ENCODE data around the gene APMAP.

Gene APMAP

DNA sequence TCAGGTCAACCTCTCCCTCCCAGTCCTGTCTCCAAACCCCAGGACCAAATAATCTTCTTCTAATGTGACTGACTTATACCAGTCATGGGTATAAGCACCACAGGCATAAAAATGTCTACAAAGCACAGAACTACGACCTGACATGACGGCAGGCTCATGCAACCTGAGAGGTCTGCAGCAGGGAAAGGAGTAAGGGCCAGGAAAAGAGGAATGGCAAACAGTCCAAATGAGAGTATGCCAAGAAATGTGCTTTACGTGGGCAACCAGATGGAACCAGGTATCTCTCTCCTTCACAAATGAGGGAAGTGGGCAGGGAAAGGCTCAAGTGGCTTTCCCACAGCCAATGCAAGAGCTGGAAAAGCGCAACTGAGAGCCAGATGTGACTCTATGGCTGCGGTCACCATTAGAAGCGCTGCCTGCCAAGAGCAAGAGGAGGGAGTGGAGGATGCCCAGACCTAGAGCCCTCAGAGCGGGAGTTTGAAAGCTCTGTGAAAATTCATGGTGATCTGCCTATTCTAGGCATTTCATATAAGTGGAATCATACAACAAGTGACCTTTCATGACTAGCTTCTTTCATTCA, 6.0 kb downstream of the APMAP start (continued):
- TF ChIP-seq ZNF777 (tag by site-specific recombination; IDR thresholded peaks at IDR 0.05; ENCODE audit: borderline replicate concordance), result no peak
- TF ChIP-seq ZEB2 (tag by site-specific recombination; IDR thresholded peaks at IDR 0.05), result no peak
- no peak for TF ChIP-seq ZFP69B (tag by site-specific recombination; IDR thresholded peaks at IDR 0.05)
- no peak for TF ChIP-seq ZNF561 (tag by site-specific recombination; IDR thresholded peaks at IDR 0.05; ENCODE audit: borderline replicate concordance)
- TF ChIP-seq ZNF223 (tag by site-specific recombination; IDR thresholded peaks at IDR 0.05), result no peak
- no peak for TF ChIP-seq ZNF664 (tag by site-specific recombination; IDR thresholded peaks at IDR 0.05)
- no peak for TF ChIP-seq ZNF274 (IDR thresholded peaks at IDR 0.05; ENCODE audit: low read length)
- TF ChIP-seq ZNF274 (tag by site-specific recombination; IDR thresholded peaks at IDR 0.05; ENCODE audit: borderline replicate concordance), result no peak
- no peak for TF ChIP-seq ZBTB1 (tag by site-specific recombination; IDR thresholded peaks at IDR 0.05)
- TF ChIP-seq, protein P1, sequence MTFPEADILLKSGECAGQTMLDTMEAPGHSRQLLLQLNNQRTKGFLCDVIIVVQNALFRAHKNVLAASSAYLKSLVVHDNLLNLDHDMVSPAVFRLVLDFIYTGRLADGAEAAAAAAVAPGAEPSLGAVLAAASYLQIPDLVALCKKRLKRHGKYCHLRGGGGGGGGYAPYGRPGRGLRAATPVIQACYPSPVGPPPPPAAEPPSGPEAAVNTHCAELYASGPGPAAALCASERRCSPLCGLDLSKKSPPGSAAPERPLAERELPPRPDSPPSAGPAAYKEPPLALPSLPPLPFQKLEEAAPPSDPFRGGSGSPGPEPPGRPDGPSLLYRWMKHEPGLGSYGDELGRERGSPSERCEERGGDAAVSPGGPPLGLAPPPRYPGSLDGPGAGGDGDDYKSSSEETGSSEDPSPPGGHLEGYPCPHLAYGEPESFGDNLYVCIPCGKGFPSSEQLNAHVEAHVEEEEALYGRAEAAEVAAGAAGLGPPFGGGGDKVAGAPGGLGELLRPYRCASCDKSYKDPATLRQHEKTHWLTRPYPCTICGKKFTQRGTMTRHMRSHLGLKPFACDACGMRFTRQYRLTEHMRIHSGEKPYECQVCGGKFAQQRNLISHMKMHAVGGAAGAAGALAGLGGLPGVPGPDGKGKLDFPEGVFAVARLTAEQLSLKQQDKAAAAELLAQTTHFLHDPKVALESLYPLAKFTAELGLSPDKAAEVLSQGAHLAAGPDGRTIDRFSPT (tag by site-specific recombination; IDR thresholded peaks at IDR 0.05), result no peak

DNA sequence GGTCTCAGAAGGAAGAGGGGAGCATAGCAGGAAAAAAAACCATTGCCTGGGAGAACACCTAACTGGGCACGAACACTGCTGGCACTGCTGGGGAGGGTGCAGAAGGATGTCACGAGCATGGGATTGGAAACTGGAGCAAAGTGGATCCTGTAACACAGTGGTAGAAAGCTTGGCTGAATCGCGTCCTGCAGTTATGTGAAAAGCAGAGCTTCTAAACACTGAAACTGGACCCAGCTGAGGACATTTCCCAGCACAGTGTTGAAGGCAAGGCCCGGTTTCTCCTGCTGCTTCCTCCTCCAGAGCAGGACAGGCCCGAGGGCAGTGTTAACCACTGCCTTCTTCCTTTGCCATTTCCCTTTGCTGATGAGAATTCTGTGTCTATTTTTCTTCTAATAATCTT, 6.7 kb downstream of the APMAP start:
- H3K36me3 ChIP-seq (ENCODE audit: control insufficient read depth in 2 of 2, insufficient read depth in 1 of 2, low read length in 2 of 2), result peaks cover 5 to 36% of the 10 kb centered on the region in 2 experiments; a peak in 2 of 3 replicates
- POLR2A ChIA-PET, result no interaction called here
- no peak overlapping the region for H3K27ac ChIP-seq (ENCODE audit: extremely low read depth, low read depth, low read length)
- CTCF ChIA-PET, result interaction anchor here (0.6 kb wide), 1 partner anchor 55 kb away, joined by 3 read pairs; no protein-coding TSS in a partner anchor
- H3K4me1 ChIP-seq (ENCODE audit: control insufficient read depth, insufficient read depth, low read length), result no peaks in the 10 kb centered on the region; the same call in none of the 2 replicates
- H3K4me3 ChIP-seq (ENCODE audit: low read depth, low read length), result no peak overlapping the region
- TF ChIP-seq KLF16 (tag by site-specific recombination; IDR thresholded peaks at IDR 0.05), result no peak
- TF ChIP-seq, protein P2, sequence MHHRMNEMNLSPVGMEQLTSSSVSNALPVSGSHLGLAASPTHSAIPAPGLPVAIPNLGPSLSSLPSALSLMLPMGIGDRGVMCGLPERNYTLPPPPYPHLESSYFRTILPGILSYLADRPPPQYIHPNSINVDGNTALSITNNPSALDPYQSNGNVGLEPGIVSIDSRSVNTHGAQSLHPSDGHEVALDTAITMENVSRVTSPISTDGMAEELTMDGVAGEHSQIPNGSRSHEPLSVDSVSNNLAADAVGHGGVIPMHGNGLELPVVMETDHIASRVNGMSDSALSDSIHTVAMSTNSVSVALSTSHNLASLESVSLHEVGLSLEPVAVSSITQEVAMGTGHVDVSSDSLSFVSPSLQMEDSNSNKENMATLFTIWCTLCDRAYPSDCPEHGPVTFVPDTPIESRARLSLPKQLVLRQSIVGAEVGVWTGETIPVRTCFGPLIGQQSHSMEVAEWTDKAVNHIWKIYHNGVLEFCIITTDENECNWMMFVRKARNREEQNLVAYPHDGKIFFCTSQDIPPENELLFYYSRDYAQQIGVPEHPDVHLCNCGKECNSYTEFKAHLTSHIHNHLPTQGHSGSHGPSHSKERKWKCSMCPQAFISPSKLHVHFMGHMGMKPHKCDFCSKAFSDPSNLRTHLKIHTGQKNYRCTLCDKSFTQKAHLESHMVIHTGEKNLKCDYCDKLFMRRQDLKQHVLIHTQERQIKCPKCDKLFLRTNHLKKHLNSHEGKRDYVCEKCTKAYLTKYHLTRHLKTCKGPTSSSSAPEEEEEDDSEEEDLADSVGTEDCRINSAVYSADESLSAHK (tag by site-specific recombination; IDR thresholded peaks at IDR 0.05), result no peak
- H3K9me3 ChIP-seq (ENCODE audit: control insufficient read depth, insufficient read depth, low read depth, low read length), result no peaks in the 10 kb centered on the region

DNA sequence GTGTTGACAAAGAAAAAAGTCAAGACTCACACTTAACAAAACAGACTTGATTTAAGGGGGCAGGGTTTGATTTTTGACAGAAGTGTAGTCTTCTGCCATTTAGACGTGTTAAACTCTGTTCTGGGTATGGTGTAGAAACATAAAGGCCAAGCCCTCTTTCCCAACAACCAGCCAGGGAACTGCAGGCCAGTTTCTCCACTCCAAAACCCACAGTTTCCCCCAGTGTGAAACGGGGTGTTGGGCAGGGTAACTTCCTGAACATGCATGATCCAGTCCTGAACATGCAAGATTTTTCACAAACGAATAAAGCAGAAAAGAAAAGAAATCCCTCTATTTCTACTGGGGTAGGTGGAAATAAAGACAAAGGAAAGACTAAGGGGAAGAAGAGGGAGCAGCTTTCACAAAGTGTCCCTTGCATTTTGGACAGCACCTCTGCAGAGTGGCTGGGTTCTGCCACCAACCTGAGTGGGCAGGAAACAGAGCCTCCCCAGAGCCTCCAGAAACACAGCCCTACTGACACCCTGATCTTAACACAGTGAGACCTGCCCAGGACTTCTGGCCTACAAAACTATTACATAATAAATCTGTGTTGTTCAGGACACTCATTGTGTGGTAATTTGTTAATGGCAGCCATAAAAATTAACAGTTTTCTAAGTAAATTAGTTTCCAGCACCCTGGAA, 7.5 kb downstream of the APMAP start:
- H3K4me3 ChIP-seq (ENCODE audit: low read depth, low read length), result no peak overlapping the region
- CTCF ChIA-PET, result no interaction called here
- no peak overlapping the region for H3K27ac ChIP-seq (ENCODE audit: extremely low read depth, low read depth, low read length)
- peaks cover 5 to 43% of the 10 kb centered on the region in 2 experiments; a peak in 2 of 3 replicates for H3K36me3 ChIP-seq (ENCODE audit: control insufficient read depth in 2 of 2, insufficient read depth in 1 of 2, low read length in 2 of 2)
- H3K4me1 ChIP-seq (ENCODE audit: control insufficient read depth, insufficient read depth, low read length), result no peaks in the 10 kb centered on the region
- POLR2A ChIA-PET, result no interaction called here
- no peaks in the 10 kb centered on the region for H3K9me3 ChIP-seq (ENCODE audit: control insufficient read depth, insufficient read depth, low read depth, low read length)
- TF ChIP-seq ZNF184 (tag by site-specific recombination; IDR thresholded peaks at IDR 0.05), result no peak
- no peak for TF ChIP-seq ZIC2 (tag by site-specific recombination; IDR thresholded peaks at IDR 0.05)
- TF ChIP-seq, protein P3, sequence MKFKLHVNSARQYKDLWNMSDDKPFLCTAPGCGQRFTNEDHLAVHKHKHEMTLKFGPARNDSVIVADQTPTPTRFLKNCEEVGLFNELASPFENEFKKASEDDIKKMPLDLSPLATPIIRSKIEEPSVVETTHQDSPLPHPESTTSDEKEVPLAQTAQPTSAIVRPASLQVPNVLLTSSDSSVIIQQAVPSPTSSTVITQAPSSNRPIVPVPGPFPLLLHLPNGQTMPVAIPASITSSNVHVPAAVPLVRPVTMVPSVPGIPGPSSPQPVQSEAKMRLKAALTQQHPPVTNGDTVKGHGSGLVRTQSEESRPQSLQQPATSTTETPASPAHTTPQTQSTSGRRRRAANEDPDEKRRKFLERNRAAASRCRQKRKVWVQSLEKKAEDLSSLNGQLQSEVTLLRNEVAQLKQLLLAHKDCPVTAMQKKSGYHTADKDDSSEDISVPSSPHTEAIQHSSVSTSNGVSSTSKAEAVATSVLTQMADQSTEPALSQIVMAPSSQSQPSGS (tag by site-specific recombination; IDR thresholded peaks at IDR 0.05; ENCODE audit: low read depth), result no peak
- TF ChIP-seq, protein P4, sequence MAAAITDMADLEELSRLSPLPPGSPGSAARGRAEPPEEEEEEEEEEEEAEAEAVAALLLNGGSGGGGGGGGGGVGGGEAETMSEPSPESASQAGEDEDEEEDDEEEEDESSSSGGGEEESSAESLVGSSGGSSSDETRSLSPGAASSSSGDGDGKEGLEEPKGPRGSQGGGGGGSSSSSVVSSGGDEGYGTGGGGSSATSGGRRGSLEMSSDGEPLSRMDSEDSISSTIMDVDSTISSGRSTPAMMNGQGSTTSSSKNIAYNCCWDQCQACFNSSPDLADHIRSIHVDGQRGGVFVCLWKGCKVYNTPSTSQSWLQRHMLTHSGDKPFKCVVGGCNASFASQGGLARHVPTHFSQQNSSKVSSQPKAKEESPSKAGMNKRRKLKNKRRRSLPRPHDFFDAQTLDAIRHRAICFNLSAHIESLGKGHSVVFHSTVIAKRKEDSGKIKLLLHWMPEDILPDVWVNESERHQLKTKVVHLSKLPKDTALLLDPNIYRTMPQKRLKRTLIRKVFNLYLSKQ (tag by site-specific recombination; IDR thresholded peaks at IDR 0.05; ENCODE audit: borderline replicate concordance), result no peak
- TF ChIP-seq ZNF311 (tag by site-specific recombination; IDR thresholded peaks at IDR 0.05; ENCODE audit: borderline replicate concordance), result no peak
- no peak for TF ChIP-seq GLIS2 (tag by site-specific recombination; IDR thresholded peaks at IDR 0.05)
- TF ChIP-seq, protein P5, sequence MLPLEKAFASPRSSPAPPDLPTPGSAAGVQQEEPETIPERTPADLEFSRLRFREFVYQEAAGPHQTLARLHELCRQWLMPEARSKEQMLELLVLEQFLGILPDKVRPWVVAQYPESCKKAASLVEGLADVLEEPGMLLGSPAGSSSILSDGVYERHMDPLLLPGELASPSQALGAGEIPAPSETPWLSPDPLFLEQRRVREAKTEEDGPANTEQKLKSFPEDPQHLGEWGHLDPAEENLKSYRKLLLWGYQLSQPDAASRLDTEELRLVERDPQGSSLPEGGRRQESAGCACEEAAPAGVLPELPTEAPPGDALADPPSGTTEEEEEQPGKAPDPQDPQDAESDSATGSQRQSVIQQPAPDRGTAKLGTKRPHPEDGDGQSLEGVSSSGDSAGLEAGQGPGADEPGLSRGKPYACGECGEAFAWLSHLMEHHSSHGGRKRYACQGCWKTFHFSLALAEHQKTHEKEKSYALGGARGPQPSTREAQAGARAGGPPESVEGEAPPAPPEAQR (tag by site-specific recombination; IDR thresholded peaks at IDR 0.05), result no peak
- TF ChIP-seq MYNN (tag by site-specific recombination; IDR thresholded peaks at IDR 0.05; ENCODE audit: borderline replicate concordance), result no peak
- no peak for TF ChIP-seq ZNF404 (tag by site-specific recombination; IDR thresholded peaks at IDR 0.05)
- no peak for TF ChIP-seq YY1 (tag by site-specific recombination; IDR thresholded peaks at IDR 0.05)
- TF ChIP-seq ZFP3 (tag by site-specific recombination; IDR thresholded peaks at IDR 0.05; ENCODE audit: low read depth), result no peak
- no peak for TF ChIP-seq ZNF548 (tag by site-specific recombination; IDR thresholded peaks at IDR 0.05)

Measured in HEK293 (cell line).